B cell (primary cell): ENCODE data around the gene OXCT1. TPM values are rescaled to one million over a fixed set of nuclear protein-coding genes. Genes with fewer than 3 reads are reported as not detected.

Experiments
- ATAC-seq: fragments of 200-7000 bp; cut with Tn5 transposase; one replicate; pipeline ENCODE4 v1.10.0; 2021; ENCODE audit warnings: low read depth, mild to moderate bottlenecking, moderate number of reproducible peaks, moderate library complexity
- CTCF ChIA-PET: fragments of 350-600 bp; sonication (Branson Sonifier 250); formaldehyde crosslinking; loops from one replicate; lab custom pipeline; 2021; ENCODE audit warnings: antibody characterized with exemption, inconsistent platforms; lab: Charles Lee
- POLR2A ChIA-PET: fragments of 350-600 bp; sonication (Branson Sonifier 250); formaldehyde crosslinking; loops from one replicate; lab custom pipeline; 2021; ENCODE audit warnings: antibody characterized with exemption; lab: Charles Lee
- DNase-seq: peaks from one replicate; pipeline ENCODE4 v3.0.0; 2013
- H2AFZ ChIP-seq: 2 replicates; pipeline ENCODE4 v1.6.1; 2012; ENCODE audit warnings: mild to moderate bottlenecking, low read depth, low read length; ENCODE audit not compliant: insufficient read depth, poor library complexity, severe bottlenecking
- H3K27ac ChIP-seq, 2 donors: 1 replicate in 1 of 2; 2 replicates in 1 of 2; pipeline ENCODE4 v1.5.1; 2012 to 2013; ENCODE audit warnings: low read length in 2 of 2, mild to moderate bottlenecking in 2 of 2, moderate library complexity in 1 of 2
- H3K27me3 ChIP-seq, 4 experiments: fragments of 200-600 bp in 1 of 4; sonication (generic) in 1 of 4; replicated peaks in 1 of 4; 1 replicate in 2 of 4; 2 replicates in 2 of 4; pipeline versions ENCODE4 v1.6.1 to v1.7.0; 2013 to 2016; ENCODE audit warnings: low read length in 3 of 4, mild to moderate bottlenecking in 2 of 4, mixed read lengths in 1 of 4, moderate library complexity in 1 of 4; ENCODE audit not compliant: insufficient read depth in 4 of 4, control insufficient read depth in 3 of 4; ENCODE audit errors: control extremely low read depth in 1 of 4
- H3K36me3 ChIP-seq, 2 experiments: replicated peaks in 1 of 2; 1 replicate in 1 of 2; 2 replicates in 1 of 2; pipeline versions ENCODE4 v1.6.1 to v1.7.1; 2013; ENCODE audit warnings: low read length in 1 of 2; ENCODE audit not compliant: insufficient read depth in 2 of 2, control insufficient read depth in 1 of 2; ENCODE audit errors: control extremely low read depth in 1 of 2, extremely low read depth in 1 of 2
- H3K4me1 ChIP-seq, 2 donors: fragments of 200-600 bp in 1 of 2; sonication (generic) in 1 of 2; 1 replicate in 1 of 2; 2 replicates in 1 of 2; pipeline versions ENCODE4 v1.5.1 to v1.6.1; 2013 to 2017; ENCODE audit warnings: low read length in 2 of 2; ENCODE audit not compliant: control insufficient read depth in 2 of 2, insufficient read depth in 2 of 2
- H3K4me2 ChIP-seq: replicated peaks from 2 replicates; pipeline ENCODE3; 2012; ENCODE audit warnings: mild to moderate bottlenecking, low read depth, low read length; ENCODE audit not compliant: poor library complexity, severe bottlenecking
- H3K4me3 ChIP-seq, 5 experiments: fragments of 200-600 bp in 1 of 5; sonication (generic) in 1 of 5; 1 replicate in 3 of 5; 2 replicates in 2 of 5; pipeline versions ENCODE4 v1.5.1 to v1.7.0; 2011 to 2016; ENCODE audit warnings: low read length in 4 of 5, mild to moderate bottlenecking in 4 of 5, low read depth in 2 of 5, control low read depth in 1 of 5, moderate library complexity in 1 of 5; ENCODE audit not compliant: insufficient read depth in 1 of 5; ENCODE audit errors: control extremely low read depth in 1 of 5, extremely low read depth in 1 of 5
- H3K79me2 ChIP-seq: fragments of 200-600 bp; sonication (generic); one replicate; pipeline ENCODE4 v1.6.0; 2016; ENCODE audit warnings: low read length; ENCODE audit not compliant: control insufficient read depth, insufficient read depth
- H3K9ac ChIP-seq: fragments of 200-600 bp; sonication (generic); 2 replicates; pipeline ENCODE4 v1.6.1; 2017; ENCODE audit warnings: mild to moderate bottlenecking, low read length, moderate library complexity
- H3K9me3 ChIP-seq, 3 donors: one replicate each; pipeline versions ENCODE4 v1.6.1 to v1.7.1; 2013; ENCODE audit warnings: low read length in 2 of 3; ENCODE audit not compliant: control insufficient read depth in 2 of 3, insufficient read depth in 1 of 3; ENCODE audit errors: control extremely low read depth in 1 of 3
- H4K20me1 ChIP-seq: 2 replicates; pipeline ENCODE4 v1.6.0; 2012; ENCODE audit warnings: mild to moderate bottlenecking, low read length; ENCODE audit not compliant: insufficient read depth, control insufficient read depth, poor library complexity, severe bottlenecking
- H3K27ac Mint-ChIP-seq: one replicate; pipeline ENCODE4 v1.8.0; 2021; ENCODE audit warnings: mixed read lengths
- H3K27me3 Mint-ChIP-seq: one replicate; pipeline ENCODE4 v1.8.0; 2021; ENCODE audit warnings: mixed read lengths
- H3K4me1 Mint-ChIP-seq: one replicate; pipeline ENCODE4 v1.8.0; 2021; ENCODE audit warnings: mixed read lengths
- H3K4me3 Mint-ChIP-seq: one replicate; pipeline ENCODE4 v1.8.0; 2021; ENCODE audit warnings: mixed read lengths
- H3K9me3 Mint-ChIP-seq: one replicate; pipeline ENCODE4 v1.8.0; 2022; ENCODE audit warnings: mixed read lengths; ENCODE audit not compliant: insufficient read depth
- EZH2 ChIP-seq: IDR thresholded peaks from 2 replicates; pipeline ENCODE4 v1.6.1; 2012; ENCODE audit warnings: borderline replicate concordance, low read depth, mild to moderate bottlenecking, moderate library complexity, low read length; ENCODE audit not compliant: insufficient read depth, poor library complexity, severe bottlenecking
- WGBS: methylation state at CpG from one replicate; pipeline ENCODE4 v1.1.5; 2013; ENCODE audit warnings: missing lambda C conversion rate; ENCODE audit not compliant: insufficient coverage; 5-methylcytosine and 5-hydroxymethylcytosine counted together
- intact Hi-C: fragments of 100-400 bp; cut with micrococcal nuclease; formaldehyde crosslinking; loops from one replicate; pipeline ENCODE4 v1.10.0; 2022
- polyA plus RNA-seq: library from polyadenylated mRNA; depleted of rRNA; stranded (reverse); fragments of >200 nt; gene quantifications from 2 replicates; pipeline ENCODE4 v1.2.3, GENCODE V29; 2012
- total RNA-seq, 2 donors: library from RNA; stranded (reverse); fragments of 120-200 nt in 1 of 2; gene quantifications; 1 replicate in 1 of 2; 2 replicates in 1 of 2; pipeline versions ENCODE4 v1.2.3 to v1.2.4, GENCODE V29; 2013 to 2022
- TF ChIP-seq, protein P1 (sequence below): fragments of 200-600 bp; IDR thresholded peaks from one replicate; pipeline ENCODE4 v1.8.0; 2022; ENCODE audit warnings: antibody characterized with exemption, mild to moderate bottlenecking

OXCT1 gene
- total and polyA plus RNA-seq, 2 donors (not counting 1 experiment from before 2014, with no cell fraction given): 11.0 to 35.6 TPM

DNA sequence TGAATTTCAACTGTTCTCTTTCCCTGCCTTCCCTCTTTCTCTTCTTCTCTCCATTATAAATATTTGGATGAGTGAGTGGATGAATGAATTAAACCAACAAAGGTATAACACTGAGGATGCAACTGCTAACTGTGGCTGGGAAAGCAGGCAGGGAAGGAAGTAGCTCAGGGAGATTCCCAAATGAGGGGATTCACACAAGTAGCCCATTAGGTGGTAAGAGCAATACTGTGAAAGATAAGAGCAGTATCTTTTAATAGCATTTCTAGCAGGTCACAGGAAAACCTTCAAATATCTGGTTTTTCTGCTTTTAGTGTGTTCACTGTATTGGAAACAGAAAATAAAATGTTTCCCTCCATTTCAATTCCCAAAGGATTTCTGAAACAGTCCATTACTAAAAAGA is 105.6 kb downstream of the OXCT1 start:
- Histone ChIP-seq H2AFZ (no peak overlapping the region), H3K27ac (no peak overlapping the region), H3K9me3 (no peaks in the 10 kb centered on the region), H3K4me1 (no peaks in the 10 kb centered on the region), H3K27me3 (no peaks in the 10 kb centered on the region), H4K20me1 (no peaks in the 10 kb centered on the region), H3K4me2 (no peak overlapping the region), H3K79me2 (no peaks in the 10 kb centered on the region), H3K36me3 (peaks cover 0 to 8% of the 10 kb centered on the region in 2 experiments), H3K9ac (no peak overlapping the region), H3K4me3 (no peak overlapping the region)
- intact Hi-C loops: no loop called here
- Mint-ChIP-seq H3K4me3 (no peak overlapping the region), H3K27me3 (no peaks in the 10 kb centered on the region), H3K27ac (no peak overlapping the region), H3K9me3 (no peaks in the 10 kb centered on the region), H3K4me1 (no peaks in the 10 kb centered on the region)
- ChIA-PET POLR2A (no interaction called here), CTCF (no interaction called here)
- no peak for ATAC-seq
- TF ChIP-seq, protein P1, sequence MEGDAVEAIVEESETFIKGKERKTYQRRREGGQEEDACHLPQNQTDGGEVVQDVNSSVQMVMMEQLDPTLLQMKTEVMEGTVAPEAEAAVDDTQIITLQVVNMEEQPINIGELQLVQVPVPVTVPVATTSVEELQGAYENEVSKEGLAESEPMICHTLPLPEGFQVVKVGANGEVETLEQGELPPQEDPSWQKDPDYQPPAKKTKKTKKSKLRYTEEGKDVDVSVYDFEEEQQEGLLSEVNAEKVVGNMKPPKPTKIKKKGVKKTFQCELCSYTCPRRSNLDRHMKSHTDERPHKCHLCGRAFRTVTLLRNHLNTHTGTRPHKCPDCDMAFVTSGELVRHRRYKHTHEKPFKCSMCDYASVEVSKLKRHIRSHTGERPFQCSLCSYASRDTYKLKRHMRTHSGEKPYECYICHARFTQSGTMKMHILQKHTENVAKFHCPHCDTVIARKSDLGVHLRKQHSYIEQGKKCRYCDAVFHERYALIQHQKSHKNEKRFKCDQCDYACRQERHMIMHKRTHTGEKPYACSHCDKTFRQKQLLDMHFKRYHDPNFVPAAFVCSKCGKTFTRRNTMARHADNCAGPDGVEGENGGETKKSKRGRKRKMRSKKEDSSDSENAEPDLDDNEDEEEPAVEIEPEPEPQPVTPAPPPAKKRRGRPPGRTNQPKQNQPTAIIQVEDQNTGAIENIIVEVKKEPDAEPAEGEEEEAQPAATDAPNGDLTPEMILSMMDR: no peak
- no peak for TF ChIP-seq EZH2
- no peak for DNase-seq

DNA sequence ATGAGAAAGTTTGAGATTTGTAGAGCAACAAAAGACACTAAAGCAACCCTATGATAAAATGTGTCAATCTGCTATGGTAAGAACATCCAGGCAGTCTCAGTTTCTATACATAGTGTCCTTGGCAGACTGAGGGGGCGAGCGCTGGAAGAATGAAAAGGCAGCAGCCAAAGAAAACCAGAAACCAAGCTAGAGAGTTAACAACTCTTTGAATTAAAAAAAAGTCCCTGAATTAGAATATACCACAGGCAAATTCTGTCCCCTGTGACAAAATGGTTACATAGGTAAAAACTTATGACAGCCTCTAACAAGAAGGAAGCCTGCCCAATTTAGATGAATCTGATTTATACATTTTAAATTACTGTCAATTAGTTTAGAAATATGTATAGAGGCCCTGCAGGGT is 106.7 kb downstream of the OXCT1 start:
- Mint-ChIP-seq H3K4me3 (no peak overlapping the region), H3K4me1 (no peaks in the 10 kb centered on the region), H3K27ac (no peak overlapping the region), H3K27me3 (no peaks in the 10 kb centered on the region), H3K9me3 (no peaks in the 10 kb centered on the region)
- no peaks in the 10 kb centered on the region for H3K27me3 ChIP-seq
- WGBS: no CpG with 5 or more reads among the region's 2 CpGs
- no peaks in the 10 kb centered on the region for H3K79me2 ChIP-seq
- no peak overlapping the region for H3K27ac ChIP-seq
- H4K20me1 ChIP-seq: no peaks in the 10 kb centered on the region
- intact Hi-C loops: no loop called here
- H2AFZ ChIP-seq: no peak overlapping the region
- no peak overlapping the region for H3K9ac ChIP-seq
- H3K4me3 ChIP-seq: no peak overlapping the region
- ChIA-PET POLR2A (no interaction called here), CTCF (no interaction called here)
- no peak overlapping the region for H3K4me2 ChIP-seq
- DNase-seq (no peak), ATAC-seq (no peak)
- peaks cover 0 to 14% of the 10 kb centered on the region in 2 experiments for H3K36me3 ChIP-seq
- no peaks in the 10 kb centered on the region for H3K9me3 ChIP-seq
- no peaks in the 10 kb centered on the region for H3K4me1 ChIP-seq
- TF ChIP-seq EZH2: no peak
- TF ChIP-seq, protein P1: no peak
